Muscle of back (tissue), 11 donors: ENCODE results near the gene MT1H. TPM values are rescaled to one million over a fixed set of nuclear protein-coding genes. Genes with fewer than 3 reads are reported as not detected.

Experiments used
- DNase-seq, 3 donors: peaks; one replicate each; pipeline versions ENCODE4 v3.0.0 to v3.0.0-alpha.2; 2013
- polyA plus RNA-seq, 10 donors: library from polyadenylated mRNA; unstranded; fragments of 120-200 nt; gene quantifications; one replicate each; pipeline ENCODE4 v1.2.1, GENCODE V29; 2013; ENCODE audit not compliant: insufficient read length in 10 of 10

MT1H gene
- polyA plus RNA-seq, 10 donors, result 0.81 to 1.2 TPM; not detected in 8

GRCh38 chr16:56683424-56684172 is 14.0 kb downstream of the MT1H start:
- no peak for DNase-seq

GRCh38 chr16:56684256-56684925 is 14.8 kb downstream of the MT1H start:
- DNase-seq, result peak in 1 of 3 donors; percentile 35

- DNase-seq, result peak in 1 of 3 donors; percentile 23
Measured at GRCh38 chr16:56684926-56685590, 15.4 kb downstream of the MT1H start.

GRCh38 chr16:56686758-56687157 is 17.1 kb downstream of the MT1H start:
- no peak for DNase-seq

- DNase-seq, result no peak
Measured at GRCh38 chr16:56688762-56689161, 19.1 kb downstream of the MT1H start.

- no peak for DNase-seq
Measured at GRCh38 chr16:56689171-56689570, 19.6 kb downstream of the MT1H start.

- DNase-seq, result no peak
Measured at GRCh38 chr16:56690420-56691122, 21.0 kb downstream of the MT1H start.

- no peak for DNase-seq
Measured at GRCh38 chr16:56691885-56692284, 22.3 kb downstream of the MT1H start.

- no peak for DNase-seq
Measured at GRCh38 chr16:56695246-56695645, 25.6 kb downstream of the MT1H start.

- no peak for DNase-seq
Measured at GRCh38 chr16:56697456-56698155, 28.0 kb downstream of the MT1H start.

- DNase-seq, result no peak
Measured at GRCh38 chr16:56700195-56700594, 30.6 kb downstream of the MT1H start.

GRCh38 chr16:56700631-56701030 is 31.0 kb downstream of the MT1H start:
- DNase-seq, result no peak

- no peak for DNase-seq
Measured at GRCh38 chr16:56701534-56701933, 31.9 kb downstream of the MT1H start.

GRCh38 chr16:56702836-56703235 is 33.2 kb downstream of the MT1H start:
- DNase-seq, result no peak

- DNase-seq, result no peak
Measured at GRCh38 chr16:56708525-56709442, 39.2 kb downstream of the MT1H start.

GRCh38 chr16:56709443-56710040 is 39.9 kb downstream of the MT1H start:
- DNase-seq, result no peak

- no peak for DNase-seq
Measured at GRCh38 chr16:56710181-56710737, 40.6 kb downstream of the MT1H start.

- no peak for DNase-seq
Measured at GRCh38 chr16:56711862-56712261, 42.2 kb downstream of the MT1H start.

GRCh38 chr16:56713794-56714193 is 44.2 kb downstream of the MT1H start:
- no peak for DNase-seq

- no peak for DNase-seq
Measured at GRCh38 chr16:56715126-56715525, 45.5 kb downstream of the MT1H start.
